Glutamatergic neuron (in vitro differentiated cells): ENCODE measurements around the gene TRPV5. TPM values are rescaled to one million over a fixed set of nuclear protein-coding genes. Genes with fewer than 3 reads are reported as not detected.
"Not testable (repeated sequence)": the region's sequence is repeated elsewhere in the genome, so short reads cannot be mapped to it uniquely, and the experiment has no call there.

Experiments
- DNase-seq: peaks from one replicate; pipeline ENCODE4 v3.0.0; 2022
- H3K27ac Mint-ChIP-seq: one replicate; pipeline ENCODE4 v1.8.0; 2020; ENCODE audit warnings: mild to moderate bottlenecking, mixed read lengths, inconsistent platforms; ENCODE audit not compliant: unreplicated experiment
- H3K27me3 Mint-ChIP-seq: one replicate; pipeline ENCODE4 v1.8.0; 2020; ENCODE audit warnings: mild to moderate bottlenecking, moderate library complexity, mixed read lengths, inconsistent platforms; ENCODE audit not compliant: unreplicated experiment
- H3K36me3 Mint-ChIP-seq: one replicate; pipeline ENCODE4 v1.8.0; 2020; ENCODE audit warnings: mild to moderate bottlenecking, mixed read lengths, inconsistent platforms; ENCODE audit not compliant: unreplicated experiment
- H3K4me1 Mint-ChIP-seq: one replicate; pipeline ENCODE4 v1.8.0; 2020; ENCODE audit warnings: mild to moderate bottlenecking, low read depth, mixed read lengths, inconsistent platforms; ENCODE audit not compliant: unreplicated experiment
- H3K4me3 Mint-ChIP-seq: one replicate; pipeline ENCODE4 v1.8.0; 2020; ENCODE audit warnings: mild to moderate bottlenecking, mixed read lengths, inconsistent platforms; ENCODE audit not compliant: unreplicated experiment
- H3K9me3 Mint-ChIP-seq: one replicate; pipeline ENCODE4 v1.8.0; 2020; ENCODE audit warnings: mild to moderate bottlenecking, moderate library complexity, mixed read lengths, inconsistent platforms; ENCODE audit not compliant: unreplicated experiment
- CTCF ChIP-seq: fragments of 200-600 bp; sonication (generic); IDR thresholded peaks from one replicate; pipeline ENCODE4 v1.5.0; 2021; ENCODE audit not compliant: partially characterized antibody, unreplicated experiment
- long read RNA-seq: library from polyadenylated mRNA; unstranded; transcript quantifications from one replicate; pipeline ENCODE4 v2.0.0, GENCODE V29; 2020; ENCODE audit not compliant: unreplicated experiment
- total RNA-seq: library from RNA; stranded (reverse); fragmentation: NEBNext Ultra II Directional; extraction: Animal tissue kit (Norgen Biotek cat#: 25700); gene quantifications from one replicate; pipeline ENCODE4 v1.2.1, GENCODE V29; 2021; ENCODE audit not compliant: unreplicated experiment

The TRPV5 gene
- total RNA-seq = 0.15 TPM
- long read RNA-seq = 0 reads

DNA sequence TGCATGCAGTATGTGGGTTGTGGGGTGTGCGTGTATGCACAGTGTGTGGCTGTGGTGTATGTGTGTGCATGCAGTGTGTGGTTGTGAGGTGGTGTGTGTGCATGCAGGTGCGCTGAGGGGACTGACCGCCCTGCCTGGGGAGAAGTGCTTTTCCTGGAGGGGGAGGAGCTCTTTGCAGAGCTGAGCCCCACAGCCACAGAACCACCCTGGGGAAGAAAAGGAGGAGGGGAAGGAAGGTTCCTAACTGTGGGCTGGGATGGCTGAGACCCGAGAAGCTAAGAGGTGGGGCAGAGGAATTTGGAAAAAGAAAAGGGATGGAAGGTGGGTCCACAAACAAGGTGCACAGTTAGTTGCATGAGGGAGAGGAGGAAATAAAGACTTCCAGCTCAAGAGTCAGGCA lies at the start of gene TRPV5:
Gene TRPV5 (minus strand): TSS at position 123 of the 400 bp plus-strand sequence. CDS start 287 bp downstream, outside the sequence.
- H3K4me3 Mint-ChIP-seq = no peak within 1 kb of the TSS
- no peaks in the 10 kb centered on the region for H3K27me3 Mint-ChIP-seq
- no peaks in the 10 kb centered on the region for H3K4me1 Mint-ChIP-seq
- H3K27ac Mint-ChIP-seq = no peak within 1 kb of the TSS
- H3K9me3 Mint-ChIP-seq = no peaks in the 10 kb centered on the region
- DNase-seq = no peak
- H3K36me3 Mint-ChIP-seq = no peaks in the 10 kb centered on the region
- TF ChIP-seq CTCF = no peak

- H3K9me3 Mint-ChIP-seq, H3K4me1 Mint-ChIP-seq, H3K27me3 Mint-ChIP-seq, DNase-seq, H3K27ac Mint-ChIP-seq, H3K36me3 Mint-ChIP-seq, H3K4me3 Mint-ChIP-seq: not testable (repeated sequence)
Observed at GRCh38 chr7:142978402-142978801, 44.9 kb upstream of the TRPV5 start.

GRCh38 chr7:142974626-142975025 lies 41.1 kb upstream of the TRPV5 start:
- TF ChIP-seq CTCF = no peak
- H3K27me3 Mint-ChIP-seq = no peaks in the 10 kb centered on the region
- H3K27ac Mint-ChIP-seq = no peak overlapping the region
- H3K4me3 Mint-ChIP-seq = no peak overlapping the region
- no peaks in the 10 kb centered on the region for H3K9me3 Mint-ChIP-seq
- H3K36me3 Mint-ChIP-seq = no peaks in the 10 kb centered on the region
- DNase-seq = no peak
- H3K4me1 Mint-ChIP-seq = no peaks in the 10 kb centered on the region

DNA sequence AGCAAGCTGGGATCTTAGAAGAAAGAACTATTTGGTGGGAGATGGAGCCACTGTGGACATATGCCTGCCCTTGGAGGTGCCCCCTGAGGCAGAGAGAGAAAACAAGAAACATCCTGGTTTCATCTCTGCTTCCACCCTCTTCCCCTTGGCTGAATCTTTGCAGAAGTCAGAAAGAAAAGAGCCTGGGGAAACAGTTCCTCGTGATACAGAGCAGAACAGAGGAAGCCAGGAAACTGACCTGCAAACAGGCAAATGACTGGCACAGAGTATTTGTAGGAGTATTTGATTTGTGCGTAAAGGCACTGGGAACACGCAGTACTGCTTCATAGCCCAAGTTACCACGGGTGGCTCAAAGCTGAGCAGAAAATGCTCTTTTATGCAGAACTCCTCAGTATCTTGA lies 35.6 kb upstream of the TRPV5 start:
- Mint-ChIP-seq H3K4me1 (no peaks in the 10 kb centered on the region), H3K27ac (no peak overlapping the region), H3K36me3 (no peaks in the 10 kb centered on the region), H3K27me3 (no peaks in the 10 kb centered on the region), H3K9me3 (no peaks in the 10 kb centered on the region), H3K4me3 (no peak overlapping the region)
- DNase-seq = no peak
- TF ChIP-seq CTCF = no peak

DNA sequence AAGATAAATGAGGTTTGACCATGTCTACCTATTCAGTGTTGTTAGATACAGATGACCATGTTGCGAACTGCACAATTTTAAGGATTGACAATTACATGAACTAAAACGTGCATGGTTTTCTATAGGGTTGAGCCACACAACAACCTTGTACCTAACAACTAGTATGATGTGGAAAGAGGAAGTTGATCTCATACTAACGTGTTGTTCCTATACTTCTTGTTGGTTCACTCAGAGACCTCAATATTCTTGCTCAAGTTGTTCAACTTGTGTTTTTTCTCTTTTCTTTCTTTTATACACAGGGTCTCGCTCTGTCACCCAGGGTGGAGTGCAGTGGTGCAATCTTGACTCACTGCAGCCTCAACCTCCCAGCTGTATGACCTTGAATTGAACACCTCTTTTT lies 34.7 kb upstream of the TRPV5 start:
- no peaks in the 10 kb centered on the region for H3K9me3 Mint-ChIP-seq

More for the DNA sequence above, 34.7 kb upstream of the TRPV5 start:
- Mint-ChIP-seq H3K27me3 (no peaks in the 10 kb centered on the region), H3K27ac (no peak overlapping the region), H3K36me3 (no peaks in the 10 kb centered on the region), H3K4me3 (no peak overlapping the region), H3K4me1 (no peaks in the 10 kb centered on the region)
- no peak for DNase-seq
- no peak for TF ChIP-seq CTCF
